GM23338 (cell line): ENCODE measurements around the gene HMG20B. TPM values are rescaled to one million over a fixed set of nuclear protein-coding genes. Genes with fewer than 3 reads are reported as not detected.

Experiments
- ATAC-seq: fragments of 200-7000 bp; cut with Tn5 transposase; 3 replicates; pipeline ENCODE4 v1.9.1; 2020
- DNase-seq: peaks from one replicate; pipeline ENCODE4 v3.0.0-alpha.2; 2015; ENCODE audit warnings: low spot score
- H2AFZ ChIP-seq: fragments of 200-600 bp; sonication (generic); 2 replicates; pipeline ENCODE4 v1.8.0; 2016; ENCODE audit warnings: antibody characterized with exemption, mild to moderate bottlenecking, moderate library complexity
- H3F3A ChIP-seq: fragments of 200-600 bp; sonication (generic); replicated peaks from 2 replicates; pipeline ENCODE4 v1.8.0; 2017; ENCODE audit warnings: antibody characterized with exemption, mixed run types, low read depth
- H3K27ac ChIP-seq: fragments of 200-600 bp; sonication (generic); 2 replicates; pipeline ENCODE4 v1.6.1; 2016; ENCODE audit warnings: low read depth
- H3K27me3 ChIP-seq: fragments of 200-600 bp; sonication (generic); 2 replicates; pipeline ENCODE4 v1.8.0; 2016; ENCODE audit warnings: mild to moderate bottlenecking, mixed run types, moderate library complexity; ENCODE audit not compliant: insufficient read depth
- H3K36me3 ChIP-seq: fragments of 200-600 bp; sonication (generic); 2 replicates; pipeline ENCODE4 v1.8.0; 2016; ENCODE audit warnings: mild to moderate bottlenecking; ENCODE audit not compliant: insufficient read depth
- H3K4me1 ChIP-seq: fragments of 200-600 bp; sonication (generic); 2 replicates; pipeline ENCODE4 v1.8.0; 2016; ENCODE audit warnings: mild to moderate bottlenecking, moderate library complexity; ENCODE audit not compliant: insufficient read depth
- H3K4me2 ChIP-seq: fragments of 200-600 bp; sonication (generic); 2 replicates; pipeline ENCODE4 v1.7.1; 2017; ENCODE audit warnings: mixed run types
- H3K4me3 ChIP-seq: fragments of 200-600 bp; sonication (generic); 2 replicates; pipeline ENCODE4 v1.6.1; 2016; ENCODE audit warnings: mixed run types
- H3K79me2 ChIP-seq: fragments of 200-600 bp; sonication (generic); replicated peaks from 2 replicates; pipeline ENCODE4 v1.8.0; 2017; ENCODE audit warnings: mild to moderate bottlenecking; ENCODE audit not compliant: insufficient read depth
- H3K9me2 ChIP-seq: fragments of 200-600 bp; sonication (generic); 2 replicates; pipeline ENCODE4 v1.8.0; 2017; ENCODE audit not compliant: insufficient read depth
- H4K20me1 ChIP-seq: fragments of 200-600 bp; sonication (generic); replicated peaks from 2 replicates; pipeline ENCODE4 v1.8.0; 2017; ENCODE audit warnings: mild to moderate bottlenecking; ENCODE audit not compliant: insufficient read depth
- H3K27ac Mint-ChIP-seq: 2 replicates; pipeline ENCODE4 v1.8.0; 2020; ENCODE audit warnings: inconsistent platforms, mild to moderate bottlenecking, moderate library complexity, mixed read lengths
- H3K27me3 Mint-ChIP-seq: 3 replicates; pipeline ENCODE4 v1.8.0; 2022; ENCODE audit warnings: low read depth, mild to moderate bottlenecking, moderate library complexity, mixed read lengths, inconsistent platforms; ENCODE audit not compliant: insufficient read depth, poor library complexity
- H3K36me3 Mint-ChIP-seq: 3 replicates; pipeline ENCODE4 v1.8.0; 2021; ENCODE audit warnings: low read depth, mild to moderate bottlenecking, inconsistent platforms, moderate library complexity, mixed read lengths
- H3K4me1 Mint-ChIP-seq: 3 replicates; pipeline ENCODE4 v1.8.0; 2020; ENCODE audit warnings: mild to moderate bottlenecking, inconsistent platforms, mixed read lengths
- H3K4me3 Mint-ChIP-seq: 3 replicates; pipeline ENCODE4 v1.8.0; 2021; ENCODE audit warnings: moderate library complexity, mild to moderate bottlenecking, inconsistent platforms, mixed read lengths
- H3K9me3 Mint-ChIP-seq: 3 replicates; pipeline ENCODE4 v1.8.0; 2020; ENCODE audit warnings: moderate library complexity, mild to moderate bottlenecking, inconsistent platforms, mixed read lengths
- CREB1 ChIP-seq: fragments of 250-450 bp; sonication (Bioruptor Pico); IDR thresholded peaks from 2 replicates; pipeline ENCODE4 v1.5.0; 2020; ENCODE audit warnings: low read depth, mild to moderate bottlenecking, moderate library complexity
- EZH2phosphoT487 ChIP-seq: fragments of 200-600 bp; sonication (generic); IDR thresholded peaks from one replicate; pipeline ENCODE4 v1.8.1; 2018; ENCODE audit warnings: antibody characterized with exemption; ENCODE audit not compliant: unreplicated experiment
- JUNB ChIP-seq: IDR thresholded peaks from one replicate; pipeline ENCODE4 v1.6.1; 2016; ENCODE audit warnings: antibody characterized with exemption; ENCODE audit not compliant: unreplicated experiment
- POLR2AphosphoS5 ChIP-seq: IDR thresholded peaks from 2 replicates; pipeline ENCODE4 v1.6.1; 2016; ENCODE audit warnings: antibody characterized with exemption, low read depth
- ZNF114 ChIP-seq: fragments of 250-450 bp; sonication (Bioruptor Pico); IDR thresholded peaks from 2 replicates; pipeline ENCODE4 v1.5.0; 2020; ENCODE audit warnings: mild to moderate bottlenecking, moderate library complexity
- ZNF331 ChIP-seq: fragments of 250-450 bp; sonication (Bioruptor Pico); IDR thresholded peaks from 2 replicates; pipeline ENCODE4 v1.5.0; 2020; ENCODE audit warnings: low read depth, mild to moderate bottlenecking, moderate library complexity
- polyA plus RNA-seq: library from polyadenylated mRNA; unstranded; fragments of >200 nt; fragmentation: Nextera tagmentation; extraction: Ambion mirVana; gene quantifications from 2 replicates; pipeline ENCODE4 v1.2.1, GENCODE V29; 2016
- total RNA-seq: library from RNA; depleted of rRNA; stranded (reverse); fragments of >200 nt; shearing (Covaris generic); gene quantifications from 2 replicates; pipeline ENCODE4 v1.2.3, GENCODE V29; 2014
- TF ChIP-seq, protein P1 (sequence below), 2 experiments: fragments of 200-600 bp in 1 of 2; sonication (generic) in 1 of 2; conservative IDR thresholded peaks; 2 replicates each; pipeline versions ENCODE4 v1.5.1 to v1.6.1; 2016 to 2017; ENCODE audit warnings: antibody characterized with exemption in 2 of 2, low read depth in 2 of 2, mild to moderate bottlenecking in 2 of 2, moderate library complexity in 1 of 2
- TF ChIP-seq, protein P2 (sequence below): IDR thresholded peaks from one replicate; pipeline ENCODE4 v1.6.1; 2018; ENCODE audit warnings: antibody characterized with exemption; ENCODE audit not compliant: unreplicated experiment
- TF ChIP-seq, protein P3 (sequence below): fragments of 250-450 bp; sonication (Bioruptor Pico); IDR thresholded peaks from 2 replicates; pipeline ENCODE4 v1.5.0; 2020; ENCODE audit warnings: mild to moderate bottlenecking, moderate library complexity

Gene HMG20B
- total and polyA plus RNA-seq, 2 experiments from 2014 or later: 74.1 to 130 TPM

DNA sequence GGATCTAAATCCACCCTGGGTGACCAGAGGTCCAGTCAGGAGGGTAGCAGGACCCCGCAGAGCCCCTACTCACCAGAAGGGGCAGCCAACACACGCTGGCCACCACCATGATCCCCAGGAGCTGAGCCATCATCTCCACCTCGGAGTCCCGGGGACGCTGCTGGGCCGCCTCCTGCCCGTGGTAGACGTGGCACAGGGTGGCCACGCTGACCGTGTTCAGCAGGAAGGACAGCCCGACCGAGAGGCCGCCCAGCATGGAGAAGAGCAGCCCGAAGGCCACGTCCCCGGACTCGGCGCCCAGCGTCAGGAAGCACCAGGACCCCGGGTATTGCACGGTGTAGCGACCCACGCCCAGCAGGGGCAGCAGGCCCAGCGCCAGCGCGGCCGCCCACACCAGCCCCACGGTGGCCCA lies 27.0 kb downstream of the HMG20B start:
- ATAC-seq (peak; percentile 93), DNase-seq (peak; percentile 78)
- Mint-ChIP-seq H3K27me3 (peaks cover 10% of the 10 kb centered on the region), H3K4me3 (no peak overlapping the region), H3K4me1 (no peaks in the 10 kb centered on the region), H3K9me3 (no peaks in the 10 kb centered on the region; the same call in 2 of the 3 replicates), H3K36me3 (no peaks in the 10 kb centered on the region), H3K27ac (no peak overlapping the region)
- Histone ChIP-seq H3K4me1 (no peaks in the 10 kb centered on the region), H3K27ac (no peak overlapping the region), H3K4me2 (no peak overlapping the region), H2AFZ (no peak overlapping the region), H3K9me2 (no peaks in the 10 kb centered on the region), H3F3A (no peaks in the 10 kb centered on the region), H3K36me3 (no peaks in the 10 kb centered on the region), H3K4me3 (no peak overlapping the region), H3K79me2 (no peaks in the 10 kb centered on the region), H4K20me1 (no peaks in the 10 kb centered on the region), H3K27me3 (no peaks in the 10 kb centered on the region)
- TF ChIP-seq, protein P1, sequence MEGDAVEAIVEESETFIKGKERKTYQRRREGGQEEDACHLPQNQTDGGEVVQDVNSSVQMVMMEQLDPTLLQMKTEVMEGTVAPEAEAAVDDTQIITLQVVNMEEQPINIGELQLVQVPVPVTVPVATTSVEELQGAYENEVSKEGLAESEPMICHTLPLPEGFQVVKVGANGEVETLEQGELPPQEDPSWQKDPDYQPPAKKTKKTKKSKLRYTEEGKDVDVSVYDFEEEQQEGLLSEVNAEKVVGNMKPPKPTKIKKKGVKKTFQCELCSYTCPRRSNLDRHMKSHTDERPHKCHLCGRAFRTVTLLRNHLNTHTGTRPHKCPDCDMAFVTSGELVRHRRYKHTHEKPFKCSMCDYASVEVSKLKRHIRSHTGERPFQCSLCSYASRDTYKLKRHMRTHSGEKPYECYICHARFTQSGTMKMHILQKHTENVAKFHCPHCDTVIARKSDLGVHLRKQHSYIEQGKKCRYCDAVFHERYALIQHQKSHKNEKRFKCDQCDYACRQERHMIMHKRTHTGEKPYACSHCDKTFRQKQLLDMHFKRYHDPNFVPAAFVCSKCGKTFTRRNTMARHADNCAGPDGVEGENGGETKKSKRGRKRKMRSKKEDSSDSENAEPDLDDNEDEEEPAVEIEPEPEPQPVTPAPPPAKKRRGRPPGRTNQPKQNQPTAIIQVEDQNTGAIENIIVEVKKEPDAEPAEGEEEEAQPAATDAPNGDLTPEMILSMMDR (conservative IDR thresholded peaks at IDR 0.05; ENCODE audit: low read depth in 2 of 2): peak; percentile 60 to 68
- no peak for TF ChIP-seq ZNF331 (CRISPR knock-in tag)

DNA sequence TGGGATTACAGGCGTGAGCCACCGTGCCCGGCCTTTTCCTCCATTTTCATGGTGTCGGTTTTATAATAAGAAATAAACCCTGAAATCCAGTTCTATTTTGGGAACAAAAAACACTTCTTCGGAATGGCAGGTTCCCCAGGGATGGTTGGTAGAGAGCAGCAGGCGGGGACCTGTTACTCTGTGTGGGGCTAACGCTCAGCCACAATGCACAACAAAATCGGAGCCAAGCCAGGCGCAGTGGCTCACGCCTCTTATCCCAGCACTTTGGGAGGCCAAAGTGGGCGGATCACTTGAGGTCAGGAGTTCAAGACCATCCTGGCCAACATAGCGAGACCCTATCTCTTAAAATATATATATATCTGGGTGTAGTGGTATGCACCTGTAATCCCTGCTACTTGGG lies 28.3 kb downstream of the HMG20B start:
- ATAC-seq: no peak
- Mint-ChIP-seq H3K4me3 (no peak overlapping the region), H3K36me3 (no peaks in the 10 kb centered on the region), H3K4me1 (no peaks in the 10 kb centered on the region), H3K27me3 (peaks cover 10% of the 10 kb centered on the region), H3K27ac (no peak overlapping the region), H3K9me3 (no peaks in the 10 kb centered on the region; the same call in 2 of the 3 replicates)
- TF ChIP-seq JUNB (no peak), POLR2AphosphoS5 (no peak), ZNF331 (CRISPR knock-in tag) (no peak), CREB1 (CRISPR knock-in tag) (no peak), EZH2phosphoT487 (no peak), ZNF114 (CRISPR knock-in tag) (no peak)
- TF ChIP-seq, protein P2, sequence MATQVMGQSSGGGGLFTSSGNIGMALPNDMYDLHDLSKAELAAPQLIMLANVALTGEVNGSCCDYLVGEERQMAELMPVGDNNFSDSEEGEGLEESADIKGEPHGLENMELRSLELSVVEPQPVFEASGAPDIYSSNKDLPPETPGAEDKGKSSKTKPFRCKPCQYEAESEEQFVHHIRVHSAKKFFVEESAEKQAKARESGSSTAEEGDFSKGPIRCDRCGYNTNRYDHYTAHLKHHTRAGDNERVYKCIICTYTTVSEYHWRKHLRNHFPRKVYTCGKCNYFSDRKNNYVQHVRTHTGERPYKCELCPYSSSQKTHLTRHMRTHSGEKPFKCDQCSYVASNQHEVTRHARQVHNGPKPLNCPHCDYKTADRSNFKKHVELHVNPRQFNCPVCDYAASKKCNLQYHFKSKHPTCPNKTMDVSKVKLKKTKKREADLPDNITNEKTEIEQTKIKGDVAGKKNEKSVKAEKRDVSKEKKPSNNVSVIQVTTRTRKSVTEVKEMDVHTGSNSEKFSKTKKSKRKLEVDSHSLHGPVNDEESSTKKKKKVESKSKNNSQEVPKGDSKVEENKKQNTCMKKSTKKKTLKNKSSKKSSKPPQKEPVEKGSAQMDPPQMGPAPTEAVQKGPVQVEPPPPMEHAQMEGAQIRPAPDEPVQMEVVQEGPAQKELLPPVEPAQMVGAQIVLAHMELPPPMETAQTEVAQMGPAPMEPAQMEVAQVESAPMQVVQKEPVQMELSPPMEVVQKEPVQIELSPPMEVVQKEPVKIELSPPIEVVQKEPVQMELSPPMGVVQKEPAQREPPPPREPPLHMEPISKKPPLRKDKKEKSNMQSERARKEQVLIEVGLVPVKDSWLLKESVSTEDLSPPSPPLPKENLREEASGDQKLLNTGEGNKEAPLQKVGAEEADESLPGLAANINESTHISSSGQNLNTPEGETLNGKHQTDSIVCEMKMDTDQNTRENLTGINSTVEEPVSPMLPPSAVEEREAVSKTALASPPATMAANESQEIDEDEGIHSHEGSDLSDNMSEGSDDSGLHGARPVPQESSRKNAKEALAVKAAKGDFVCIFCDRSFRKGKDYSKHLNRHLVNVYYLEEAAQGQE: no peak
- TF ChIP-seq, protein P3, sequence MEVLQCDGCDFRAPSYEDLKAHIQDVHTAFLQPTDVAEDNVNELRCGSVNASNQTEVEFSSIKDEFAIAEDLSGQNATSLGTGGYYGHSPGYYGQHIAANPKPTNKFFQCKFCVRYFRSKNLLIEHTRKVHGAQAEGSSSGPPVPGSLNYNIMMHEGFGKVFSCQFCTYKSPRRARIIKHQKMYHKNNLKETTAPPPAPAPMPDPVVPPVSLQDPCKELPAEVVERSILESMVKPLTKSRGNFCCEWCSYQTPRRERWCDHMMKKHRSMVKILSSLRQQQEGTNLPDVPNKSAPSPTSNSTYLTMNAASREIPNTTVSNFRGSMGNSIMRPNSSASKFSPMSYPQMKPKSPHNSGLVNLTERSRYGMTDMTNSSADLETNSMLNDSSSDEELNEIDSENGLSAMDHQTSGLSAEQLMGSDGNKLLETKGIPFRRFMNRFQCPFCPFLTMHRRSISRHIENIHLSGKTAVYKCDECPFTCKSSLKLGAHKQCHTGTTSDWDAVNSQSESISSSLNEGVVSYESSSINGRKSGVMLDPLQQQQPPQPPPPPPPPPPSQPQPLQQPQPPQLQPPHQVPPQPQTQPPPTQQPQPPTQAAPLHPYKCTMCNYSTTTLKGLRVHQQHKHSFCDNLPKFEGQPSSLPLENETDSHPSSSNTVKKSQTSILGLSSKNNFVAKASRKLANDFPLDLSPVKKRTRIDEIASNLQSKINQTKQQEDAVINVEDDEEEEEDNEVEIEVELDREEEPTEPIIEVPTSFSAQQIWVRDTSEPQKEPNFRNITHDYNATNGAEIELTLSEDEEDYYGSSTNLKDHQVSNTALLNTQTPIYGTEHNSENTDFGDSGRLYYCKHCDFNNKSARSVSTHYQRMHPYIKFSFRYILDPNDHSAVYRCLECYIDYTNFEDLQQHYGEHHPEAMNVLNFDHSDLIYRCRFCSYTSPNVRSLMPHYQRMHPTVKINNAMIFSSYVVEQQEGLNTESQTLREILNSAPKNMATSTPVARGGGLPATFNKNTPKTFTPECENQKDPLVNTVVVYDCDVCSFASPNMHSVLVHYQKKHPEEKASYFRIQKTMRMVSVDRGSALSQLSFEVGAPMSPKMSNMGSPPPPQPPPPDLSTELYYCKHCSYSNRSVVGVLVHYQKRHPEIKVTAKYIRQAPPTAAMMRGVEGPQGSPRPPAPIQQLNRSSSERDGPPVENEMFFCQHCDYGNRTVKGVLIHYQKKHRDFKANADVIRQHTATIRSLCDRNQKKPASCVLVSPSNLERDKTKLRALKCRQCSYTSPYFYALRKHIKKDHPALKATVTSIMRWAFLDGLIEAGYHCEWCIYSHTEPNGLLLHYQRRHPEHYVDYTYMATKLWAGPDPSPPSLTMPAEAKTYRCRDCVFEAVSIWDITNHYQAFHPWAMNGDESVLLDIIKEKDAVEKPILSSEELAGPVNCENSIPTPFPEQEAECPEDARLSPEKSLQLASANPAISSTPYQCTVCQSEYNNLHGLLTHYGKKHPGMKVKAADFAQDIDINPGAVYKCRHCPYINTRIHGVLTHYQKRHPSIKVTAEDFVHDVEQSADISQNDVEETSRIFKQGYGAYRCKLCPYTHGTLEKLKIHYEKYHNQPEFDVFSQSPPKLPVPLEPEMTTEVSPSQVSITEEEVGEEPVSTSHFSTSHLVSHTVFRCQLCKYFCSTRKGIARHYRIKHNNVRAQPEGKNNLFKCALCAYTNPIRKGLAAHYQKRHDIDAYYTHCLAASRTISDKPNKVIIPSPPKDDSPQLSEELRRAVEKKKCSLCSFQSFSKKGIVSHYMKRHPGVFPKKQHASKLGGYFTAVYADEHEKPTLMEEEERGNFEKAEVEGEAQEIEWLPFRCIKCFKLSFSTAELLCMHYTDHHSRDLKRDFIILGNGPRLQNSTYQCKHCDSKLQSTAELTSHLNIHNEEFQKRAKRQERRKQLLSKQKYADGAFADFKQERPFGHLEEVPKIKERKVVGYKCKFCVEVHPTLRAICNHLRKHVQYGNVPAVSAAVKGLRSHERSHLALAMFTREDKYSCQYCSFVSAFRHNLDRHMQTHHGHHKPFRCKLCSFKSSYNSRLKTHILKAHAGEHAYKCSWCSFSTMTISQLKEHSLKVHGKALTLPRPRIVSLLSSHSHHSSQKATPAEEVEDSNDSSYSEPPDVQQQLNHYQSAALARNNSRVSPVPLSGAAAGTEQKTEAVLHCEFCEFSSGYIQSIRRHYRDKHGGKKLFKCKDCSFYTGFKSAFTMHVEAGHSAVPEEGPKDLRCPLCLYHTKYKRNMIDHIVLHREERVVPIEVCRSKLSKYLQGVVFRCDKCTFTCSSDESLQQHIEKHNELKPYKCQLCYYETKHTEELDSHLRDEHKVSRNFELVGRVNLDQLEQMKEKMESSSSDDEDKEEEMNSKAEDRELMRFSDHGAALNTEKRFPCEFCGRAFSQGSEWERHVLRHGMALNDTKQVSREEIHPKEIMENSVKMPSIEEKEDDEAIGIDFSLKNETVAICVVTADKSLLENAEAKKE: no peak
- H3K27ac ChIP-seq: no peak overlapping the region
- H3K79me2 ChIP-seq: no peaks in the 10 kb centered on the region
- no peak overlapping the region for H3K4me2 ChIP-seq
- DNase-seq: no peak
- no peak overlapping the region for H3K4me3 ChIP-seq
- peaks cover 9% of the 10 kb centered on the region for H3K27me3 ChIP-seq
- H2AFZ ChIP-seq: no peak overlapping the region
- peaks cover 2% of the 10 kb centered on the region; the same call in 1 of the 2 replicates for H3K4me1 ChIP-seq
- no peaks in the 10 kb centered on the region for H3K9me2 ChIP-seq
- no peaks in the 10 kb centered on the region for H3F3A ChIP-seq
- H4K20me1 ChIP-seq: no peaks in the 10 kb centered on the region
- no peaks in the 10 kb centered on the region for H3K36me3 ChIP-seq
